Measurements from ENCODE around the gene UTS2B. TPM values are rescaled to one million over a fixed set of nuclear protein-coding genes. Genes with fewer than 3 reads are reported as not detected.

UTS2B gene
- total and polyA plus RNA-seq, 2 experiments from 2014 or later, result 0.21 TPM; not detected in 1

- no peak for TF ChIP-seq ETS1 (IDR thresholded peaks at IDR 0.05)
- no peak for TF ChIP-seq REST (IDR thresholded peaks at IDR 0.05; ENCODE audit: unreplicated experiment)
- no peak for TF ChIP-seq JUNB (IDR thresholded peaks at IDR 0.05; ENCODE audit: unreplicated experiment)
- no peak for TF ChIP-seq POLR2AphosphoS5 (IDR thresholded peaks at IDR 0.05; ENCODE audit: low read depth)
- no peak for TF ChIP-seq NANOG (IDR thresholded peaks at IDR 0.05; ENCODE audit: borderline replicate concordance)
These were observed 32.3 kb upstream of the UTS2B start (continued) for GRCh38 chr3:191362524-191363090.

GRCh38 chr3:191362037-191362436 is 31.7 kb upstream of the UTS2B start:
- H3K27ac Mint-ChIP-seq, result no peak overlapping the region
- peaks cover 66% of the 10 kb centered on the region for H3K4me1 Mint-ChIP-seq
- DNase-seq (ENCODE audit: low spot score) (no peak), ATAC-seq (no peak)
- H3K27me3 Mint-ChIP-seq (ENCODE audit: insufficient read depth, low read depth, poor library complexity), result no peaks in the 10 kb centered on the region
- H3K79me2 ChIP-seq (replicated peaks; ENCODE audit: insufficient read depth), result no peaks in the 10 kb centered on the region
- H3K4me2 ChIP-seq, result no peak overlapping the region
- H3K36me3 ChIP-seq (ENCODE audit: insufficient read depth), result no peaks in the 10 kb centered on the region; the same call in 1 of the 2 replicates
- H3K9me3 Mint-ChIP-seq, result no peaks in the 10 kb centered on the region
- H3K36me3 Mint-ChIP-seq (ENCODE audit: low read depth), result peaks cover 22% of the 10 kb centered on the region
- no peak overlapping the region for H2AFZ ChIP-seq
- H3K27ac ChIP-seq (ENCODE audit: low read depth), result no peak overlapping the region
- no peak overlapping the region for H3K4me3 Mint-ChIP-seq
- H3K9me2 ChIP-seq (ENCODE audit: insufficient read depth), result no peaks in the 10 kb centered on the region
- H3F3A ChIP-seq (replicated peaks; ENCODE audit: low read depth), result no peaks in the 10 kb centered on the region
- H3K4me3 ChIP-seq, result no peak overlapping the region
- H4K20me1 ChIP-seq (replicated peaks; ENCODE audit: insufficient read depth), result no peaks in the 10 kb centered on the region
- no peaks in the 10 kb centered on the region for H3K27me3 ChIP-seq (ENCODE audit: insufficient read depth)
- peaks cover 44% of the 10 kb centered on the region for H3K4me1 ChIP-seq (ENCODE audit: insufficient read depth)
- TF ChIP-seq ZNF114 (CRISPR knock-in tag; IDR thresholded peaks at IDR 0.05) (no peak), JUNB (IDR thresholded peaks at IDR 0.05; ENCODE audit: unreplicated experiment) (no peak), REST (IDR thresholded peaks at IDR 0.05; ENCODE audit: unreplicated experiment) (no peak), CREB1 (CRISPR knock-in tag; IDR thresholded peaks at IDR 0.05; ENCODE audit: low read depth) (no peak), ZNF331 (CRISPR knock-in tag; IDR thresholded peaks at IDR 0.05; ENCODE audit: low read depth) (no peak), ZNF462 (CRISPR knock-in tag; IDR thresholded peaks at IDR 0.05) (no peak)

Data from GM23338 (cell line).